ENCODE measurements around the gene NLGN2. TPM values are rescaled to one million over a fixed set of nuclear protein-coding genes. Genes with fewer than 3 reads are reported as not detected.

NLGN2 gene
- total and polyA plus RNA-seq, 2 of the 8 experiments (the other 6 are each of a cell fraction or from before 2014, with no cell fraction given): 21.2 to 62.8 TPM

GRCh38 chr17:7363311-7363710, 44.3 kb upstream of the NLGN2 start:
- Histone ChIP-seq H2BK20ac (ENCODE audit: low read length) (no peak overlapping the region), H3K56ac (replicated peaks; ENCODE audit: insufficient read length, low read depth, low read length) (no peak overlapping the region), H4K5ac (ENCODE audit: insufficient read length, low read depth, low read length) (no peak overlapping the region), H2BK15ac (ENCODE audit: low read length) (no peak overlapping the region), H3K9me3 (ENCODE audit: insufficient read depth in 2 of 2, low read depth in 1 of 2, low read length in 1 of 2) (no peaks in the 10 kb centered on the region), H3K4ac (replicated peaks; ENCODE audit: insufficient read length, low read depth, low read length) (no peak overlapping the region), H4K20me1 (replicated peaks in 1 of 2; ENCODE audit: control insufficient read depth in 1 of 2, insufficient read depth in 2 of 2, low read length in 2 of 2) (no peaks in the 10 kb centered on the region), H3K23ac (ENCODE audit: insufficient read length) (no peak overlapping the region), H3K14ac (ENCODE audit: insufficient read length) (no peak overlapping the region), H3K79me1 (ENCODE audit: low read depth, low read length) (no peaks in the 10 kb centered on the region), H2BK5ac (ENCODE audit: low read depth, low read length) (no peak overlapping the region), H3K23me2 (ENCODE audit: low read depth, low read length) (no peaks in the 10 kb centered on the region), H3K27ac (ENCODE audit: low read depth, low read length) (no peak overlapping the region), H4K8ac (ENCODE audit: extremely low read depth, insufficient read depth, low read length) (no peak overlapping the region), H3K36me3 (ENCODE audit: control insufficient read depth in 2 of 4, insufficient read depth in 4 of 4, low read length in 3 of 4) (no peaks in the 10 kb centered on the region), H3K4me2 (ENCODE audit: insufficient read depth in 1 of 2, low read depth in 2 of 2, low read length in 2 of 2) (no peak overlapping the region), H3K18ac (ENCODE audit: extremely low read depth, low read length) (no peak overlapping the region; the same call in 1 of the 2 replicates), H3K9ac (replicated peaks in 1 of 4; ENCODE audit: extremely low read depth in 1 of 4, low read depth in 3 of 4, low read length in 3 of 4) (no peak overlapping the region), H3K27me3 (replicated peaks in 1 of 4; ENCODE audit: control insufficient read depth in 3 of 4, extremely low read depth in 1 of 4, insufficient read depth in 3 of 4, low read length in 3 of 4) (no peaks in the 10 kb centered on the region), H2AK5ac (ENCODE audit: low read depth, low read length) (no peak overlapping the region), H3K79me2 (ENCODE audit: control insufficient read depth in 1 of 2, insufficient read depth in 2 of 2, low read length in 2 of 2) (no peaks in the 10 kb centered on the region), H3K4me3 (ENCODE audit: extremely low read depth in 1 of 4, insufficient read depth in 2 of 4, low read depth in 3 of 4, low read length in 4 of 4) (no peak overlapping the region), H2BK120ac (replicated peaks; ENCODE audit: low read depth, low read length) (no peak overlapping the region), H4K91ac (replicated peaks; ENCODE audit: insufficient read length, low read length) (no peak overlapping the region), H2AFZ (ENCODE audit: low read length) (no peak overlapping the region), H2BK12ac (ENCODE audit: low read depth, low read length) (no peak overlapping the region), H3K4me1 (replicated peaks in 1 of 4; ENCODE audit: control insufficient read depth in 3 of 4, insufficient read depth in 4 of 4, low read length in 3 of 4) (peaks cover 0 to 9% (median 3%) of the 10 kb centered on the region in 4 experiments; a peak in 4 of 7 replicates)
- DNase-seq (ENCODE audit: low read depth in 1 of 2, low spot score in 2 of 2) (no peak), FAIRE-seq (no peak)
- ChIA-PET CTCF (ENCODE audit: partially characterized antibody) (interaction anchor here (0.7 to 2.0 kb wide), 4 partner anchors 10 to 197 kb away, joined by 4 to 7 read pairs (median 4); partner anchors contain the start of genes NEURL4 and PLSCR3), POLR2A (ENCODE audit: partially characterized antibody) (interaction anchor here (0.7 to 1.5 kb wide), 3 partner anchors 13 to 121 kb away, joined by 3 to 4 read pairs (median 3); partner anchors contain the start of gene POLR2A)
- WGBS, 2 experiments (ENCODE audit: extremely low coverage in 1 of 2, insufficient coverage in 1 of 2, insufficient read length in 1 of 2, insufficient replicate concordance in 2 of 2, low coverage in 1 of 2, low lambda C conversion rate in 2 of 2, missing lambda C conversion rate in 1 of 2): 96% methylated on average over 6 of the region's 6 CpGs; no CpG with 5 or more reads in 1 of the 2 experiments
- TF ChIP-seq TEAD4 (IDR thresholded peaks at IDR 0.05; ENCODE audit: low read depth, low read length) (no peak), CREB1 (IDR thresholded peaks at IDR 0.05) (no peak), SIX5 (IDR thresholded peaks at IDR 0.05; ENCODE audit: low read depth, low read length) (no peak), SP1 (IDR thresholded peaks at IDR 0.05; ENCODE audit: low read depth, low read length) (no peak), TCF12 (IDR thresholded peaks at IDR 0.05; ENCODE audit: low read depth, low read length) (no peak), KDM4A (IDR thresholded peaks at IDR 0.05; ENCODE audit: low read depth, low read length, severe bottlenecking) (no peak), PHF8 (conservative IDR thresholded peaks at IDR 0.05; ENCODE audit: low read depth, low read length) (no peak), EP300 (IDR thresholded peaks at IDR 0.05; ENCODE audit: borderline replicate concordance in 1 of 2, low read depth in 2 of 2, low read length in 2 of 2) (no peak), FOSL1 (IDR thresholded peaks at IDR 0.05; ENCODE audit: insufficient read depth, low read depth, low read length) (no peak), YY1 (IDR thresholded peaks at IDR 0.05; ENCODE audit: low read depth, low read length) (no peak), KDM1A (IDR thresholded peaks at IDR 0.05; ENCODE audit: borderline replicate concordance, low read length) (no peak)
- TF ChIP-seq, protein P1, sequence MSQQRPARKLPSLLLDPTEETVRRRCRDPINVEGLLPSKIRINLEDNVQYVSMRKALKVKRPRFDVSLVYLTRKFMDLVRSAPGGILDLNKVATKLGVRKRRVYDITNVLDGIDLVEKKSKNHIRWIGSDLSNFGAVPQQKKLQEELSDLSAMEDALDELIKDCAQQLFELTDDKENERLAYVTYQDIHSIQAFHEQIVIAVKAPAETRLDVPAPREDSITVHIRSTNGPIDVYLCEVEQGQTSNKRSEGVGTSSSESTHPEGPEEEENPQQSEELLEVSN (IDR thresholded peaks at IDR 0.05): no peak
